Endothelial cell of umbilical vein (primary cell): Measurements from ENCODE around the gene WDR93.

Source experiments
- EZH2 ChIP-seq: IDR thresholded peaks from 2 replicates; pipeline ENCODE4 v1.6.1; 2012; ENCODE audit warnings: borderline replicate concordance, low read depth, mild to moderate bottlenecking, moderate library complexity, low read length, inconsistent platforms; ENCODE audit not compliant: severe bottlenecking
- POLR2A ChIP-seq: IDR thresholded peaks from 2 replicates; pipeline ENCODE4 v1.6.1; 2012; ENCODE audit warnings: low read depth, mild to moderate bottlenecking, control low read depth, low read length
- POLR2AphosphoS5 ChIP-seq: IDR thresholded peaks from 2 replicates; pipeline ENCODE4 v1.6.1; 2012; ENCODE audit warnings: low read depth, mild to moderate bottlenecking, control low read depth, low read length, moderate library complexity; ENCODE audit not compliant: insufficient read depth
- TF ChIP-seq, protein P1 (sequence below), 2 donors: IDR thresholded peaks; 1 replicate in 1 of 2; 2 replicates in 1 of 2; pipeline ENCODE4 v1.5.1; 2011; ENCODE audit warnings: low read length in 2 of 2, mild to moderate bottlenecking in 2 of 2, moderate library complexity in 2 of 2, control low read depth in 1 of 2, inconsistent platforms in 1 of 2, low read depth in 1 of 2; ENCODE audit not compliant: insufficient read depth in 1 of 2; ENCODE audit errors: extremely low read depth in 1 of 2
- TF ChIP-seq, protein P2 (sequence below): IDR thresholded peaks from 2 replicates; pipeline ENCODE4 v1.6.1; 2011; ENCODE audit not compliant: insufficient read depth, insufficient read length

DNA sequence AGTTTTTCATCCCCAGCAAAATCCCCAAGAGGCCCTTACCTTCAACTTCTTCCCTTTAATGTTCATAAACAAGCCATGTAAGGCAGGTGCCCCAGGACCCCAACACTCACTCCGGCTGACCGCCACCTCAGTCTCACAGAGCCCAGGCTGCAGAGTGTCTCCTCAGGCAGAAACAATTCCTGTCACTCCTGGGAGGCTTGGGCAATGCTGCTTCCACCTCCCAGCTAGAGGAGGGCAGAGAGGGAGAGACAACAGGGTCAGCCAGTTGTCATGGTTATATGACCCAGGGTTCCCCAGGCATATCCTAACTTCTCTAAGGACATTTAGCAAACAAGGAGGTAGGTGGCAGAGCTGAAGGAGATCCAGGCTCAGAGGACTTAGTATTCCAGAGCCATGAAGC is 11.4 kb upstream of the WDR93 start, which contains the start of gene PLIN1:
- TF ChIP-seq POLR2AphosphoS5 (no peak), EZH2 (no peak), POLR2A (no peak)
- TF ChIP-seq, protein P1, sequence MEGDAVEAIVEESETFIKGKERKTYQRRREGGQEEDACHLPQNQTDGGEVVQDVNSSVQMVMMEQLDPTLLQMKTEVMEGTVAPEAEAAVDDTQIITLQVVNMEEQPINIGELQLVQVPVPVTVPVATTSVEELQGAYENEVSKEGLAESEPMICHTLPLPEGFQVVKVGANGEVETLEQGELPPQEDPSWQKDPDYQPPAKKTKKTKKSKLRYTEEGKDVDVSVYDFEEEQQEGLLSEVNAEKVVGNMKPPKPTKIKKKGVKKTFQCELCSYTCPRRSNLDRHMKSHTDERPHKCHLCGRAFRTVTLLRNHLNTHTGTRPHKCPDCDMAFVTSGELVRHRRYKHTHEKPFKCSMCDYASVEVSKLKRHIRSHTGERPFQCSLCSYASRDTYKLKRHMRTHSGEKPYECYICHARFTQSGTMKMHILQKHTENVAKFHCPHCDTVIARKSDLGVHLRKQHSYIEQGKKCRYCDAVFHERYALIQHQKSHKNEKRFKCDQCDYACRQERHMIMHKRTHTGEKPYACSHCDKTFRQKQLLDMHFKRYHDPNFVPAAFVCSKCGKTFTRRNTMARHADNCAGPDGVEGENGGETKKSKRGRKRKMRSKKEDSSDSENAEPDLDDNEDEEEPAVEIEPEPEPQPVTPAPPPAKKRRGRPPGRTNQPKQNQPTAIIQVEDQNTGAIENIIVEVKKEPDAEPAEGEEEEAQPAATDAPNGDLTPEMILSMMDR (IDR thresholded peaks at IDR 0.05; ENCODE audit: extremely low read depth in 1 of 2, insufficient read depth in 1 of 2, low read depth in 1 of 2, low read length in 2 of 2), result no peak
- TF ChIP-seq, protein P2, sequence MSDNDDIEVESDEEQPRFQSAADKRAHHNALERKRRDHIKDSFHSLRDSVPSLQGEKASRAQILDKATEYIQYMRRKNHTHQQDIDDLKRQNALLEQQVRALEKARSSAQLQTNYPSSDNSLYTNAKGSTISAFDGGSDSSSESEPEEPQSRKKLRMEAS, result no peak
